Smooth muscle cell (in vitro differentiated cells): ENCODE measurements around the gene FAM72A. TPM values are rescaled to one million over a fixed set of nuclear protein-coding genes. Genes with fewer than 3 reads are reported as not detected.
"Not testable (repeated sequence)": the region's sequence is repeated elsewhere in the genome, so short reads cannot be mapped to it uniquely, and the experiment has no call there.

Experiments
- DNase-seq: peaks from one replicate; lab custom pipeline; 2025; ENCODE audit not compliant: unreplicated experiment; lab: John Stamatoyannopoulos, UW
- H2AFZ ChIP-seq: fragments of 200-600 bp; sonication (generic); 2 replicates; pipeline ENCODE4 v1.6.0; 2016; ENCODE audit warnings: antibody characterized with exemption, low read depth, mild to moderate bottlenecking
- H3F3A ChIP-seq: fragments of 200-600 bp; sonication (generic); 2 replicates; pipeline ENCODE4 v1.6.0; 2017; ENCODE audit warnings: antibody characterized with exemption, low read depth
- H3K27ac ChIP-seq: fragments of 200-600 bp; sonication (generic); 2 replicates; pipeline ENCODE4 v1.5.1; 2016; ENCODE audit warnings: low read depth, mild to moderate bottlenecking
- H3K27me3 ChIP-seq: fragments of 200-600 bp; sonication (generic); 2 replicates; pipeline ENCODE4 v1.6.1; 2016; ENCODE audit warnings: low read depth, mild to moderate bottlenecking
- H3K36me3 ChIP-seq: fragments of 200-600 bp; sonication (generic); 2 replicates; pipeline ENCODE4 v1.5.1; 2016; ENCODE audit warnings: low read depth
- H3K4me1 ChIP-seq: fragments of 200-600 bp; sonication (generic); 2 replicates; pipeline ENCODE4 v1.5.1; 2016; ENCODE audit warnings: low read depth
- H3K4me2 ChIP-seq: fragments of 200-600 bp; sonication (generic); 2 replicates; pipeline ENCODE4 v1.6.0; 2016; ENCODE audit warnings: mild to moderate bottlenecking
- H3K4me3 ChIP-seq: fragments of 200-600 bp; sonication (generic); 2 replicates; pipeline ENCODE4 v1.5.1; 2016; ENCODE audit warnings: mild to moderate bottlenecking
- H3K79me2 ChIP-seq: fragments of 200-600 bp; sonication (generic); 2 replicates; pipeline ENCODE4 v1.6.0; 2016; ENCODE audit warnings: low read depth, mild to moderate bottlenecking
- H3K9ac ChIP-seq: fragments of 200-600 bp; sonication (generic); 2 replicates; pipeline ENCODE4 v1.6.0; 2016; ENCODE audit warnings: low read depth
- H3K9me3 ChIP-seq: fragments of 200-600 bp; sonication (generic); replicated peaks from 2 replicates; pipeline ENCODE4 v1.5.1; 2016; ENCODE audit warnings: low read depth
- H4K20me1 ChIP-seq: fragments of 200-600 bp; sonication (generic); 2 replicates; pipeline ENCODE4 v1.6.0; 2016; ENCODE audit warnings: low read depth
- WGBS: methylation state at CpG from one replicate; pipeline ENCODE4 v1.1.7; 2016; ENCODE audit warnings: low lambda C conversion rate; 5-methylcytosine and 5-hydroxymethylcytosine counted together
- polyA plus RNA-seq: library from polyadenylated mRNA; unstranded; fragments of >200 nt; fragmentation: Nextera tagmentation; extraction: Ambion mirVana; gene quantifications from 2 replicates; pipeline ENCODE4 v1.2.1, GENCODE V29; 2016
- total RNA-seq: library from RNA; depleted of rRNA; stranded (reverse); fragments of >200 nt; gene quantifications from 2 replicates; pipeline ENCODE4 v1.2.3, GENCODE V29; 2014

The FAM72A gene
- total RNA-seq: 2.9 and 3.1 TPM in 2 replicates
- polyA plus RNA-seq: 3.7 and 4.1 TPM in 2 replicates

DNA sequence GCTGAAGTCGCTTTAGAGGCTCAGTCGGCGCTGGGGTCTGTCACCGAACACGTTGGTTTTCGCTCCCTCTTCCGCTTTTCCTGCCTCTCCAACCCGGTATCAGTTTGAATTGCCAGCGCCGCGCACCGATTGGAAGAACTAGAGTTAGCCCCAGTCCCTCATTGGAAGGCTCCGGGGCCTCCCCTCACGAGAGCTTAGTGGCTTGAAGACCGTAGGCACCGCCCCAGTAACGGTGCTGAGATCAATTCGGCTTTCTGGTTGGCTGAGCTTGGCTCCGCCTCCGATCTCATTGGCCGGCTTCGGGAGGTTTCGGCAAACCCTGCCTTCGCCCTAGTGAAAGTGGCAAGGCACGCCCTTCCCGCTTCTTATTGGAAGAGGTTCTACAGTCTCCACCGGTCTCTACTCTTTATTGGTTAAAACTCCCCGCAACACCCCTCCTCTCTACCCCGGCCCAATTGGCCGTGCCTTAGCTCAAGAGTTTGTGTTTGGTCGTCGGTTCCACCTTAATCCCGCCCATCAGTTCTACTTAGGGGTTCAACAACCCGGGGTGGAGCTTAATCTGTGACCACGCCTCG, at the start of gene FAM72A:
Gene FAM72A, minus strand, starts transcription at position 51 of the 575 bp plus-strand sequence. CDS start 814 bp downstream, outside the sequence.
- not testable (repeated sequence) for H3F3A ChIP-seq, H3K79me2 ChIP-seq, H3K27me3 ChIP-seq, H2AFZ ChIP-seq, H3K9me3 ChIP-seq, H3K36me3 ChIP-seq, H4K20me1 ChIP-seq, H3K4me1 ChIP-seq, H3K9ac ChIP-seq
- WGBS: 0% methylated on average over 17 of the region's 36 CpGs
- peak; percentile 71 for DNase-seq
- H3K27ac ChIP-seq: peak within 1 kb of the TSS; percentile 44
- peak within 1 kb of the TSS; percentile 68 for H3K4me2 ChIP-seq
- peak within 1 kb of the TSS; percentile 60 for H3K4me3 ChIP-seq

DNA sequence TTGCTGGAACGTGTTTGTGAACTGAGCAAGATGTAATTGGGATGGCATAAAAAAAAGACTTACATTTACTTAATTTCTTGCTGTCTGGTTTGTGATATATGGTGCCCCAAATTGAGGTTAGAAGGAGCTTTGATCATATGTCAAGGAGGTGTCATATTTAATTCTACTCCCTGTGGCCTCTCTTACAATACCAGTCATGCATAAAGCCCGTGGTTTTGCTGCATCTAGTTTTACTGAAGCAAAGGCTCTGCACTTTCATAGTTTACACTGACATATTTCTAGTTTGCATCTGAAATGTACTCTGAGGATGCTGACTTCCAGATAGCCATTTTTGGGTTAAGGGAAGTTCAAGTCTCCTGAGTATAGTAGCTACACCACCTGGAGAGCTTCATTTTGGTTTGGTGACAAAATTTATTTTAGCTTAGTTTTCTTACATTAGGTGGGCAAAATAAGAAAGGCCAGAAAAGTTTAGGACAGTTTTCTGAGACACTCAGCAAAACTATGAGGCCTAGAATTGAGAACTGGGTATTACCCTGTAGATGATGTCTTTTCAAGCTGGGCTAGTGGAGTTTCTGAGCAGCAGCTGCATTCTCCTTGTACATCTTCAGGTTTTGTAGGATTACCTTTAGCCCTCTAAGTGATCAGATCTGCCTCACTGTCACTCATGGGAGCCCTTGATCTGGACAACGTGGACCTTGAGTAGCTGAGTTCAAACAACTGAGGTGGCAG, 48.5 kb upstream of the FAM72A start:
- not testable (repeated sequence) for H4K20me1 ChIP-seq, H3K4me2 ChIP-seq, H3K9me3 ChIP-seq, H3K27ac ChIP-seq, H3K4me3 ChIP-seq, H3F3A ChIP-seq, H3K4me1 ChIP-seq, H3K9ac ChIP-seq, H3K27me3 ChIP-seq, H2AFZ ChIP-seq, DNase-seq, H3K36me3 ChIP-seq, H3K79me2 ChIP-seq
- WGBS: 75% methylated on average over 2 of the region's 3 CpGs

DNA sequence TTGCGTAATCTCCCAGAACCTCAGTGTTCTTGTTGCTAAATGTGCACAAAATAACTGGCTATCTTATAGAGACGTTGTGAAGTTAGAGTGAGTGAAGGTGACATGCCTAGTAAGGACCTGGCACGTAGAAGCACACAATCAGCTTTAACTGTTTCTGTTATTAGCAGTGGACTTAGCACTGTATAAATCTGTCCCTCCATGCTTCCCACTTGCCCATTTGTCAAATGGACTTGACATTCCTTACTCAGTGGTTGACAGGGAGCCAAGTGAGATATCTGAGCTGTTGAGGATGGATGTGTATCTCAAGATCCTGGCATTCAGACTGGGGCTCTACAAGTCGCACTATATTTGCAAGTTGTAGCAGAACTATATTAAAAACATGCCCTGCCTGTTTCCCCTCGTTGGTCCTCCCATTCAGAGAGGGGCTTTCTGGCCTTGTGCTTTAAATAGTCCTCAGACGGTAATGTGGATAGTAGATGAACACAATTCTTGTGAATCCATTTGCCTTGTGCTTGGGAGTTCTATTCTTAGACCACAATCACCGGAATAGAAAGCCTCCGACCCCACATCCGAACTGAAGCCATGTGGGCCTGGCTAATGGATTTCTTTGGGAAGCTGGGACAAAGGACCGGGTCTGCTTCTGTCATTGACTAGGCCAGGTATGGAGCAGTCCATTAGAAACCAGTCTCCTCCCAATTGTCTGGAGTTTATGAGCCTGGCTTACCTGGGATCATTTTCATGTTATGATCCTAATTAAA, 43.7 kb upstream of the FAM72A start:
- H3K9ac ChIP-seq, H3K27me3 ChIP-seq, DNase-seq, H3K4me3 ChIP-seq, H3F3A ChIP-seq, H3K36me3 ChIP-seq, H4K20me1 ChIP-seq, H2AFZ ChIP-seq, H3K27ac ChIP-seq, H3K9me3 ChIP-seq, H3K4me2 ChIP-seq, H3K79me2 ChIP-seq, H3K4me1 ChIP-seq: not testable (repeated sequence)
- WGBS: no CpG with 5 or more reads among the region's 10 CpGs

DNA sequence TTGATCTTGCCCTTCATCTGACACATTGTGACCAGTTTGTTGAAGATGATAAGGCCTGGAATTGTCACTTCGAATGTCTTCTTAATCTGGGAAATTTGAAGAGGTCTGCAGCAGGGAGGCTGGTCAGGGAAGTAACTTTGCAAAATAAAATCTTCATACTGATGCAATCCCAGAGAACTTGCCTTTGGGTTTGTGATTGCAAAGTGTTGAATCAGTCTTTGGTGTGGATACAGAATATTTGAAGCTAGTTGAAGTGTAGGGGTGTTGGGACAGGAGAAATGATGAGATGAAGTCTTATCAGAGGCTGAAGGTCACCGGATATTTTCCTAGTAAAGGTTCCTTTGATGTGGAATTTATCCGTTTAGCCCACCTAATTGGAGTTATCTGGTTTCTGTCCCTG, 42.8 kb upstream of the FAM72A start:
- H3K27ac ChIP-seq: peak overlapping the region; percentile 65
- H3K36me3 ChIP-seq, H3K4me2 ChIP-seq, H4K20me1 ChIP-seq, H3K9me3 ChIP-seq, H2AFZ ChIP-seq, DNase-seq, H3K27me3 ChIP-seq, H3K9ac ChIP-seq, H3K4me3 ChIP-seq, H3F3A ChIP-seq, H3K4me1 ChIP-seq, H3K79me2 ChIP-seq: not testable (repeated sequence)
- 17% methylated on average over 1 of the region's 3 CpGs for WGBS

DNA sequence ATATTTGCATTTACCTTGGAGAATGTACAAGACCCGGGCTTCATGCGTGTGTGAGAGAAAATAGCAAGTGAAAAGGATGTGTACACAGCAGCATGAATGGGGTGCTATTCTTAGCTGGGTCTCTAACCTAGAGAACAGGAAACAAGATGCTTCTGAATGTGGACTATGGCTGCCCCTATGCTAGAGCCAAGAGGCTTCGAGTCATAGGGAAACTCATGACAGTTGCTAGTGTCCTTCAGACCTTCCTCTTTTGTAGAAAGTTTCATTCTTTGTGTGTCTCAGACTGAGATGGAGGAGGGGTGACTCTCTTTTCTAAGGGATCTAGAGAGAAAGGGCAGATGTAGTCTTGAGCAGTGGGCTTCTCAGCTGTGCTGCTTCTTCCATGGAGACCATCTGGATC, 40.7 kb upstream of the FAM72A start:
- H3K9ac ChIP-seq, H3K36me3 ChIP-seq, H3K27me3 ChIP-seq, DNase-seq, H3K4me3 ChIP-seq, H3K4me2 ChIP-seq, H3K4me1 ChIP-seq, H2AFZ ChIP-seq, H3K79me2 ChIP-seq, H3F3A ChIP-seq, H4K20me1 ChIP-seq, H3K9me3 ChIP-seq, H3K27ac ChIP-seq: not testable (repeated sequence)
- 92% methylated on average over 1 of the region's 3 CpGs for WGBS

DNA sequence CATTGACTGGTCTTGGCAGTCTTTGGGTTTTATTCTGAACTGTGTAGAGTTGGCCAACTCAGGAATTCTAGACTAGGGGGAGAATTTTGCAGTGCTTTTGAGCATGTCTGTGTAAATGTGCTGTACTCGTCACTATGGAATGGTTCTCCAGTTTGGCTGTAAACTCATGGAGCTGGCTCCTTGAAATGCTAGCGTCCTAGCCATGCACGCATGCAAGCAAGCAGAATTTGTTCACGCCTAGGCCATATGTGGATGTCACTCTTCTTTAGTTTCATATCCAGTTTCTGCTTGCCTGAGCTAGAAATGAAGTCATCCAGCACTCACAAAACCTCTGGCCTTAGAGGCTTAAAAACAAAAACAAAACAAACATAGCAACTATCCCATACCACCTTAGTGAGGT, 37.6 kb upstream of the FAM72A start:
- 90% methylated on average over 4 of the region's 4 CpGs for WGBS
- H3K27me3 ChIP-seq, H3K4me2 ChIP-seq, H3K27ac ChIP-seq, DNase-seq, H3K4me3 ChIP-seq, H4K20me1 ChIP-seq, H2AFZ ChIP-seq, H3K79me2 ChIP-seq, H3K9ac ChIP-seq, H3K9me3 ChIP-seq, H3F3A ChIP-seq, H3K4me1 ChIP-seq, H3K36me3 ChIP-seq: not testable (repeated sequence)

DNA sequence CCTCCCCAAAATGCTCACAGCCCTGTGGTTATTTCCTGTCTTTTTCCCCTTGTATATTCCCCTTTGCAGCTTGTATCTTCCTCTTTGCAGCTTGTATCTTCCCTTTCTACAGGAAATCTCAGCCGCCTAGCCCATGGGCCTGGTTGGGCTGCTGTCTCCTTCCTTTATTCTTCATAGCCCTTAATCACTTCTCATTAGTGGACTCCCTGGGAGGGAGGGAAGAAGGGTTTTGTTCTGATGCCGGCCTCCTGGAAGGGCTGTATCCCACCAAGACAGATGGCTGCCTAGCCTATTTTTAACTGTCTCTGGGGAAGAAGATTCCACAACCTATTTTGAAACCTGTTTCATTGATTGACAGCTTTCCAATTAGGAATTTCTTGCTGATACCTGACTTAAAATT, 32.6 kb upstream of the FAM72A start:
- not testable (repeated sequence) for H3K9ac ChIP-seq, H3K4me1 ChIP-seq, H3K4me3 ChIP-seq, H3K79me2 ChIP-seq, H3K4me2 ChIP-seq, H3F3A ChIP-seq, H3K27ac ChIP-seq, H3K27me3 ChIP-seq, H3K36me3 ChIP-seq, H2AFZ ChIP-seq, H3K9me3 ChIP-seq, DNase-seq, H4K20me1 ChIP-seq
- no CpG with 5 or more reads among the region's 2 CpGs for WGBS

DNA sequence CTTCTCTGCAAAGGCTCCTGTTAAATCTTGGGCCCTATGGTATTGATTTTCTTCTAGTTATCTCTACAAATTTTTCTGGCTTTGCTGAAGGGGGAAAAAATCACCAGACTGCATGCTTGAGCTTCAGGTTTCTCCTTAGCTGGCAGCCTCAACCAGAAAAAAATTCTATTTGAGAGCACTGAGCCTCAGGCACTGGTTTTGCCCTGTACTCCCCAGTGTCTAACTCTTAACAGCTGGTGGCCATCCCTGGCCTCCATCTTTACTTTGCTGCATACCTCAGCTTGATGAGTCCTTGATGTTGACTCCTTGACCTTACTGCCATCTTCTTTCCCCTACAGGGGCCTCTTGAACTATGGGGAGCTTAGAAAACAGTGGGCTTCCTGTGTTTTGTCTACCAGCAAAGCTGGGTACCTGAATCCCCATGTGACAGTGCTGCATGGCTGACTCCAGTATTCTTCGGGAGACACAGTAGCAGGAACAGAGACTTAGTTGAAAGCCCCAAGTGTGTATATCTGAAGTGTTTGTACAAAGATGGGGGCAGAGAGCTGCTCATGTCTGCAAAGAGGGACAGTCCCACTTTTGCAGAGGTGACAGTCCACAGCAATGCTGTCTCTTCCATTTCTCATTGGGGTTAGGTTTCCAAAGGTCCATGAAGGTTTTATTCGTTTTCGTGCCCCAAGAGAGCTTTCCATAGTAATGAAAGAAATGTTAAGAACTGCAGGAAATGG, 31.7 kb upstream of the FAM72A start:
- WGBS: 84% methylated on average over 3 of the region's 3 CpGs
- not testable (repeated sequence) for H3F3A ChIP-seq, H3K36me3 ChIP-seq, H4K20me1 ChIP-seq, H3K4me3 ChIP-seq, DNase-seq, H3K79me2 ChIP-seq, H3K4me1 ChIP-seq, H2AFZ ChIP-seq, H3K27me3 ChIP-seq, H3K4me2 ChIP-seq, H3K9ac ChIP-seq, H3K27ac ChIP-seq, H3K9me3 ChIP-seq
